ENCODE measurements around the gene ARHGAP29. TPM values are rescaled to one million over a fixed set of nuclear protein-coding genes. Genes with fewer than 3 reads are reported as not detected.

ARHGAP29 gene
- total RNA-seq, 4 donors from 2014 or later = 18.4 to 40.2 (median 23.7) TPM

DNA sequence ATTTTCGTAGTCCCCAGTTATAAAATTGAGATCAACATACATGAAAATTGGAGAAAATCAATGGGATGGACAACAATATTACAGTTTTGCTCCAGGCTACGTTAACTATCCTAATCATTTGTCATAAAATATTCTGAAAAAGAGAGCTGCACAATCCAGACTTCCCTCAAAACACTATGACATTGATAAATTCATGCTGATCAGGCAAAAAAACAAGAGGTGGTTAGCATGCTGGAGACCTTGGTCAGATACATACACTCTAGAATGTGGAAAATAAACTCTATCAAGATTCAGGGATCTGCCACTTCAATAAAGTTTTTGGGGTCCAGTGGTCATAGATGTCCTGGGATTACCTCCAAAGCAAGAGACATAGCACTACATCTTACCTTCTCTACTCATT, 32.5 kb upstream of the ARHGAP29 start:
- Histone ChIP-seq H3K27ac (replicated peaks in 1 of 4) (no peak overlapping the region), H3K9me3 (no peaks in the 10 kb centered on the region), H3K36me3 (no peaks in the 10 kb centered on the region), H3K4me3 (no peak overlapping the region), H3K4me1 (peaks cover 0 to 6% (median 4%) of the 10 kb centered on the region in 4 donors), H3K27me3 (no peaks in the 10 kb centered on the region)
- DNase-seq (ENCODE audit: extremely low spot score) = no peak
- TF ChIP-seq POLR2AphosphoS5 (IDR thresholded peaks at IDR 0.05) (no peak), POLR2A (IDR thresholded peaks at IDR 0.05; ENCODE audit: low read depth) (no peak), EP300 (IDR thresholded peaks at IDR 0.05) (no peak)
- TF ChIP-seq, protein P1, sequence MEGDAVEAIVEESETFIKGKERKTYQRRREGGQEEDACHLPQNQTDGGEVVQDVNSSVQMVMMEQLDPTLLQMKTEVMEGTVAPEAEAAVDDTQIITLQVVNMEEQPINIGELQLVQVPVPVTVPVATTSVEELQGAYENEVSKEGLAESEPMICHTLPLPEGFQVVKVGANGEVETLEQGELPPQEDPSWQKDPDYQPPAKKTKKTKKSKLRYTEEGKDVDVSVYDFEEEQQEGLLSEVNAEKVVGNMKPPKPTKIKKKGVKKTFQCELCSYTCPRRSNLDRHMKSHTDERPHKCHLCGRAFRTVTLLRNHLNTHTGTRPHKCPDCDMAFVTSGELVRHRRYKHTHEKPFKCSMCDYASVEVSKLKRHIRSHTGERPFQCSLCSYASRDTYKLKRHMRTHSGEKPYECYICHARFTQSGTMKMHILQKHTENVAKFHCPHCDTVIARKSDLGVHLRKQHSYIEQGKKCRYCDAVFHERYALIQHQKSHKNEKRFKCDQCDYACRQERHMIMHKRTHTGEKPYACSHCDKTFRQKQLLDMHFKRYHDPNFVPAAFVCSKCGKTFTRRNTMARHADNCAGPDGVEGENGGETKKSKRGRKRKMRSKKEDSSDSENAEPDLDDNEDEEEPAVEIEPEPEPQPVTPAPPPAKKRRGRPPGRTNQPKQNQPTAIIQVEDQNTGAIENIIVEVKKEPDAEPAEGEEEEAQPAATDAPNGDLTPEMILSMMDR (IDR thresholded peaks at IDR 0.05) = no peak
- WGBS = 96% methylated on average over 2 of the region's 2 CpGs
- intact Hi-C loops (cut with DNase I) = no loop called here

DNA sequence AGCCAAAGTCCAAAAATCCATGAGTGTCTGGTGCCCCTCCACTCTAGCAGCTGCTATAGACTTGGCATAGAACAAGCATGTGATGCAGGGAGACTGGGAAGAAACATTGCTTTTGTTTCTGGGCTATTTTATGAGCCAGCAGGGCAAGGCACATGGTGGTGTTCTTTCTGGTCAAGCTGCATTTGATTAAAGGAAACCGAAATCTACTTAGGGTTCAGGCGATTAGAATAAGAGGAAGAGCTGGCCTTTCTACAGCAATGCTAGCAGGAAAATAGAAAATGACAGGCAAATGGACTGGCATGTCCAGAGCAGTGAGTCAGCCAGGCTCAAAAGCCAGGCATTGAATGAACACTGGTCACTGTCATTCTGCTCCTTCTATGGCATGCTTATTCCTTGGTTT, 28.5 kb upstream of the ARHGAP29 start:
- Histone ChIP-seq H3K4me3 (no peak overlapping the region), H3K9me3 (no peaks in the 10 kb centered on the region), H3K27ac (replicated peaks in 1 of 4) (no peak overlapping the region), H3K27me3 (no peaks in the 10 kb centered on the region), H3K4me1 (no peaks in the 10 kb centered on the region), H3K36me3 (no peaks in the 10 kb centered on the region)
- WGBS = 68% methylated on average over 2 of the region's 2 CpGs
- DNase-seq (ENCODE audit: extremely low spot score) = no peak
- TF ChIP-seq POLR2A (IDR thresholded peaks at IDR 0.05; ENCODE audit: low read depth) (no peak), EP300 (IDR thresholded peaks at IDR 0.05) (no peak), POLR2AphosphoS5 (IDR thresholded peaks at IDR 0.05) (no peak)
- TF ChIP-seq, protein P1 (IDR thresholded peaks at IDR 0.05) = no peak
- intact Hi-C loops (cut with DNase I) = no loop called here

- DNase-seq (ENCODE audit: extremely low spot score) = no peak
- intact Hi-C loops (cut with DNase I) = no loop called here
- Histone ChIP-seq H3K4me3 (no peak overlapping the region), H3K27me3 (no peaks in the 10 kb centered on the region), H3K4me1 (no peaks in the 10 kb centered on the region), H3K27ac (replicated peaks in 1 of 4) (no peak overlapping the region), H3K36me3 (no peaks in the 10 kb centered on the region), H3K9me3 (no peaks in the 10 kb centered on the region)
- no peak for TF ChIP-seq POLR2AphosphoS5 (IDR thresholded peaks at IDR 0.05)
- TF ChIP-seq, protein P1 (IDR thresholded peaks at IDR 0.05) = no peak
- TF ChIP-seq EP300 (IDR thresholded peaks at IDR 0.05) = no peak
- no peak for TF ChIP-seq POLR2A (IDR thresholded peaks at IDR 0.05; ENCODE audit: low read depth)
- WGBS = 71% methylated on average over 3 of the region's 3 CpGs
These were observed 27.6 kb upstream of the ARHGAP29 start for GRCh38 chr1:94265011-94265422.

DNA sequence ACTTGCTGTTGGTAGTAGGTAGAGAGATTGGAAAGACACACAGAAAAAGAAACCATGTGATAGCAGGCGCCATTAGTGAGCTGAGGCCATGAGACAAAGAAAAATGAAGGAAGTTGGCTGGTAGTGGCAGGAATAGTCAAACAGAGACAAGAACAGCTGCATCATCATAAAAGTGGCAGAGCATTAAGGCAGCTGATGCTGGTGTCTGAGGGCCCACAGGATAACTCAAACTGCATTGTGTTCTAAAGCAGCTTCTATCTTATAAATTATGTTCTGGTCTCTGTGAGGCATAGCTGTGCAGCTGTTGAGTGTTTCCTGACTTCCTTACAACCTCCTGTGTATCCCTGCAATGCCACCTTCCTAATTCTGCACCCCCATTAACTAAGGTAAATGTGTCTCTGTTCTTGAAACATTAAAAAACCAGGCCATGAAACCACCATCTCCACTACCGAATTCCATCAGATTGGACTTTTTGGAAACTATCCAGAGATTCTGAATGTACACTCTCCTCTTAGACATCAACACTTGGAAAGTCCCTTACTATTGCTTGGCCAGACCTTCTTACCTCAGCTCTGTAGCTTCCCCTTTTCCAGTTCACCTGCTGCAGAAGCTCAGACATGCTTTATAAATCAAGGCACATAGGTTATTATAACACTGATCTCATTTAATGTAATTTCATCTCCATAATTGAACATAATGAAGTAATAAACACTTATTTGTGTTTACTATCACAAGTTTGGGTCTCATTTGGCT, 23.4 kb upstream of the ARHGAP29 start:
- no peaks in the 10 kb centered on the region for H3K36me3 ChIP-seq
- no peaks in the 10 kb centered on the region for H3K9me3 ChIP-seq
- peaks cover 9 to 18% (median 13%) of the 10 kb centered on the region in 4 donors for H3K4me1 ChIP-seq
- H3K4me3 ChIP-seq = no peak overlapping the region
- DNase-seq (ENCODE audit: extremely low spot score) = no peak
- 94% methylated on average over 2 of the region's 2 CpGs for WGBS
- H3K27ac ChIP-seq (replicated peaks in 1 of 4) = no peak overlapping the region
- TF ChIP-seq, protein P1 (IDR thresholded peaks at IDR 0.05) = no peak
- TF ChIP-seq POLR2AphosphoS5 (IDR thresholded peaks at IDR 0.05) (no peak), POLR2A (IDR thresholded peaks at IDR 0.05; ENCODE audit: low read depth) (no peak), EP300 (IDR thresholded peaks at IDR 0.05) (no peak)
- intact Hi-C loops (cut with DNase I) = no loop called here
- H3K27me3 ChIP-seq = no peaks in the 10 kb centered on the region
